Activated CD4-positive, alpha-beta T cell treated with anti-CD3 and anti-CD28 coated beads, Interleukin-2, amount 50 U/mL, for 16 hours (primary cell): ENCODE measurements around the gene SLC25A22.

Experiments
- DNase-seq: peaks from one replicate; pipeline ENCODE4 v3.0.0-alpha.2; 2020

The SLC25A22 gene

DNA sequence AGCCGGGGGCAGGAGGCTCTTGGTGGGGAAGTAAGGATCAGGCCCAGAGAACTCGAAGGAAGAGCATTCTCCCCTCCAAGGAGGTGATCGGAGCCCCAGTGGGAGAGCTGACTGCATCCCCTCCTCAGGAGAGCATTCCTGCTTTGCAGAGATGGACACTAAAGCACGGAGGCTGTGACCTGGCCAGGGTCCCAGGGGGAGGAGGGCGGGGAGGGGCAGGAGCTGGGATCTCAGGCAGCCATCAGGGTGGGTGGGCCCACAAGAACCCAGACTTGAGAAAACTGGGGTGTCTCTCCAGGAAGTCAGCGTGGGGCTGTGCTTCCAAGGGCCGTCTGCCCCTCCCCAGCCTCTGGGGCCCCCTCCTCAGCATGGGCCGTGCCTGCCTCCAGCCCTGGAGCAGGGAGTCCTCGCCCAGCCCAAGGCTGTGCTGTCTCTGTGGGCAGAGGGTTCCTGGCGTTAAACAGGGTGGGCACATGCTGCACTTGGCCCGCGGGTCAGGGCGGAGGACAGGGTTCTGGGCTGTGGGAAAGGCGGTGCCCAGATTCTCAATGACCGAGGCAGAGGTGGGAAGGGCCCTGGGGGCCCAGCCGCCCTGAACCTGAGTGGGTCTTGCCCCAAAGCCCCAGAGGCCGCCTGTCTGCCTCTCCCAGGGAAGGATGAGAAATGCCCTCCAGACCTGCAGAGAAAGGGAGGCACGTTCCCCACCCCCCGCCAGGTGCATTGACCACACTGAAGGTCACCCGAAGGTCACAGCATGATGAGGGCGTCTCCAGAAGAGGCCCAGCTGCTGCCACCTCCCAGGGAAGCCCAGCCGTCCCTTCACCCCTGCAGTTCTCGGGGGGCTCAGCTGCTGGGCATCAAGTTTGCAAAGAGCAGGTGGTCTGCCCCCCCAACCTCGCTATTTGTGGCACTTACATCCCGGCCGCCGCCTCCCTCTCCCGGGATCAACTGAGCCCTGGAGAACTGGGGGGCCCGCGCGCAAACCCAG is 8.8 kb downstream of the SLC25A22 start:
- no peak for DNase-seq

DNA sequence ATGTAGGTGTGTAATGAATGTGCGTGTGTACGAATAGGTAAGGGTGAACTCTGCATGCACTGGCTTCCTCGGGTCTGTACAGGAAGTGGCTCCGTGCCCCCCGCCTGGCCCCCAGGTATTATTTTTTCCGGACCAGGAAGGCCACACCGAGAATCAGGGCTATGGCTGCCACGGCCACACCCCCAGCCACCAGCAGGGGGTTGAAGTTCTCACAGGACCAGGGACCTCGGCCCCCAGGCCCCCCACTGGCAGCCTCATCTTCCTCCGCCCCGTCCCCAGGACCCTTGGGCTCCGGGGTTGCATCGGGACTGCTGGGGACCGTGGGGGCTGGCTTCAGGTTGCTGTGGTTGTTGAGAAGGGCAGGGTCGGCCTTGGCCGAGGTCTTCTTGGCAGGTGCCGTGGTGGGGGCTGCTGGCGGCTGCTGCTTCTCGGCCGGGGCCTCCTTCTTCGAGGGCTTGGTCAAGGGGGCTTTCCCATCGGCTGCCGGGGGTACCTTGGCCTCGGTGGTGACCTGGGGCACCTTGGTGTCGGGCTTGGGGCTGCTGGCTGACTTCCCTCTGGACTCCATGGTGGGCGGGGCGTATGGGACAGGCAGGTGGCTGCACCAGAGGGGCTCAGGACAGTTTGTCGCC is 10.0 kb downstream of the SLC25A22 start:
- no peak for DNase-seq

GRCh38 chr11:787084-787675 is 10.9 kb downstream of the SLC25A22 start:
- DNase-seq: no peak

GRCh38 chr11:786235-787083 is 11.6 kb downstream of the SLC25A22 start:
- no peak for DNase-seq

DNA sequence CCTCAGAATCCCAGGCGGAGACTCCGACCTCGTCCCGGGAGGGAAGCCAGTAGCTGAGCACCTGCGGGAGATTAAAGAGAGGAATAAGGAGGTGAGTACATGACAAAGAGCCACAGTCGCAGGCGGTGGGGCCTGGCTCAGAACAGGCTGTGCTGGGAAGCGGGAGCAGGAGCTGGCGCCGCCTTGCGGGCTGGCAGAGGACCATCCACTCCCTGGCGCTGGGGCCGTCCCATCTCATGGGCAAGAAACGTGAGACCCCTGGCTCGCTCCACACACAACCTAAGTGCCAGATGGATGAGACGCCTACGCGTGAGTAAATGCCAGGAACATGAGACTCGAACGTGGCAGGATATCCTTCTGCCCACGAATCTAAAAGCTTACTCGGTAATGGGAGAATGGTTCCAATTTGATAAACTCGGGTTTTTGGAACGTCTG is 14.5 kb downstream of the SLC25A22 start:
- no peak for DNase-seq

- no peak for DNase-seq
These were observed 15.6 kb downstream of the SLC25A22 start for GRCh38 chr11:782264-783174.

DNA sequence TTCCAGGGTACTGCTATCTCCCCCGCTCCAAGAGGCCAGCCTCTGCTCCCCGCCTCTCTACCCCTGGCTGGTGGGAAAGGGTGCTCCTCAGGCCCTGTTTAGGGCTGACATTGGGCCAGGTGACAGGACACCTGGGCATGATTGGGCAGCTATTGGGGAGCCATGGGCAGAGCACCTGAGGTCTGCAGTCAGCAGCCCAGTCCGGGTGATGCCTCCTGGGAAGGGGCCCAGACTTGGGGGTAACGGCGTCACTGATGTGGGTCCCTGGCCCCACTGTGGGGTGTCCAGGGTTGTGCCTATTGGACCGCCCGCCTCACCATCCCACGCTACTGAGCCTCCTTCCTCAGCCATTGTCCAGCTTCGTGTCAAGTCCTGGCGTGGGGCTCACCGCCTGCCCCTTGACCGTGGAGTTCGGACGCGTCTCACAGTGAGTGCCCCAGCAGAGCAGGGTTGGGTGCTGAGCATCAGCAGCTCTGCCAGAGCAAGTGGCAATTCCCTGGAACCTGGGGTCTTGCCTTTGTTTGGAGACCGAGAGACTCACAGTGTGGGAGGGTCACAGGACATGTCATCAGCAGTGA is 18.0 kb downstream of the SLC25A22 start:
- no peak for DNase-seq

DNA sequence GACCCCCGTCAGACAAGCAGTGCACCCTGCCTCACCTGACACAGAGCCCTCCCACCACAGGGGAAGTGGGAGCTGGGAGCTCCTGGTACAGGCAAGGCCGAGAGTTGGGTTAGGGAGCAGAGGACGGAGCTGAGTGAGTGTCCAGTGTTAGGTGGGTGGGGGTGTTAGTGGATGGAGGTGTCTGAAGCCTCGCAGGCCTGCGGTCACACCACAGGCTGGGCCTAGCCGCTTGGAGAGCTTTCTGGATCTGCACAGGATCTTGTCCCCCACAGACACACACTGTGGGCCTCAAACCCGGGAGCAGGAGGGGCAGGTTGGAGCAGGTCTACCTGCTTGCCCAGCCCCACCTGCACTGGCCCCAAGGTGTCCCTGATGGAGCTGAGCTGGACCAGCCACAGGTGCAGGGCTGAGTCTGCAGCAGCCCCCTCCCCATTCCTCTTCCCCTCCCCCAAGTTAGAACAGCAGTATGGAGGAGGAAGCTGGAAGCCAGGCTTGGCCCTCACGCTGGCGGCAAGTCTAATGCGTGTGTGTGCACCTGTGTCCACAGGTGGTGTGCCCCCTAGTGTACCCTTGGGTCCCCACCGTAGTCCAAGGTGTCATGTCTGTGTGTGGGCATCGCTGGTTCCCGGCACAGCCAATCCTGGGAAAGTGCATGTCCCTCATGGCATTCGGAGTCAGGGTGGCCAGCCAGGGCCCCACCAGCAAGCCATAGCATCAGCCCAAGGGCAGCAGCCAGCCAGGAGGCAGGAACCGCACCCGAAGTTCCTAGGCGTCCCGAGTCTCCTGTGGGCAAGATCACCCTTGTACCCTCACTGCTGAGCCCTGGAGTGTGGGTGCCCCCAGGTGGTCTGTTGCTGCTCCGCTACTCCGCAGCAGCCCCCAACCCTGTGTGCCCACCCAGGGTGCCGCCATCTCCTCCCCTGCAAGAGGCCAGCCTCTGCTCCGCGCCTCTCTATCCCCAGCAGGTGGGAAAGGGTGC is 18.8 kb downstream of the SLC25A22 start:
- no peak for DNase-seq

DNA sequence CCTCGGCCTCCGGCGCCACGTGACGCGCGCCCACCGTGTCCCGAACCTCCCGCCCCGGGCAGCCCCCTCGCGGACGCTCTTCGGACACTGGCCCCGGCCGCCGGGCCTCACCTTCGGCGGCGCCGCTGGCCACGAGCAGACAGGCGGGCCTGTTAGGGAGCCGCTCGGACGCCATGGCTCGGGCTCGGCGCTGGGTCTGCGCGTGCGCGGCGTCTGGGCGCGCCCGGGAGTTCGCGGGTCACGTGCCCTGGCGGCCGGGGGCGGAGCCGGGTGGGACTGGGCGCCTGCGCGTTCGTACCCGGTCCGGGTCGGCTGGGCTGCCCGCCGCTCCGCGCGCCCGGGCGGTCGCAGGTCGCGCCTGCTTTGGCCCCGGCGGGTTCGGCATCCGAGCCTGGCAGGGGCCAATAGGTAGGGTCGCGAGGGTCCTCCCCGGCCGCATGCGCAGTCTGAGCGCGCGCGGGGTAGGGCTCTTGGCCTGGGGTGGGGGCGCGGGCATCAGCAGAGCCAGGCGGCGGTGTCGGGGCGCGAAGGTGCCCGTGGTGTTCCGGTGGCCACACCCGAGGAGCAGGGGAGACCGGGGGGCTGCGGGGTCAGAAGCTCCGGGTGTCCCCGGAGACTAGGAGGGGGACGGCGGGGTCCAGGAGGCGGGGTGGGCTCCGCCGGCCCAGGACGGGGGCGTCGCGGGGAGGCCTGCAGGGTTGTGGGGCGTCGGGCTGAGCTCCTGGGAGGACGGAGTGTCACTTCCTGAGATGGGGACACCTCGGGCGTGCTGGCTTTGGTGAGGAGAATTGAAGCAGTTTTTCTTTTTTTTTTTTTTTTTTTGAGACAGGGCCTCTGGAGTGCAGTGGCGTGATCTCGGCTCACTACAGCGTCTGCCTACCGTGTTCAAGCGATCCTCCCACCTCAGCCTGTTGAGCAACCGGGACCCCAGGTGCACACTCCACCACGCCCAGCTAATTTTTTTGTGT is 20.5 kb downstream of the SLC25A22 start, which contains the start of gene GATD1:
TSS of gene GATD1 (minus strand) at position 200 of the 968 bp plus-strand sequence. CDS start at position 175, 25 bp downstream.
- DNase-seq: peak; percentile 95

- peak; percentile 32 for DNase-seq
These were observed 21.4 kb downstream of the SLC25A22 start for GRCh38 chr11:776561-777287.

- DNase-seq: no peak
These were observed 21.9 kb downstream of the SLC25A22 start for GRCh38 chr11:776263-776560.

DNA sequence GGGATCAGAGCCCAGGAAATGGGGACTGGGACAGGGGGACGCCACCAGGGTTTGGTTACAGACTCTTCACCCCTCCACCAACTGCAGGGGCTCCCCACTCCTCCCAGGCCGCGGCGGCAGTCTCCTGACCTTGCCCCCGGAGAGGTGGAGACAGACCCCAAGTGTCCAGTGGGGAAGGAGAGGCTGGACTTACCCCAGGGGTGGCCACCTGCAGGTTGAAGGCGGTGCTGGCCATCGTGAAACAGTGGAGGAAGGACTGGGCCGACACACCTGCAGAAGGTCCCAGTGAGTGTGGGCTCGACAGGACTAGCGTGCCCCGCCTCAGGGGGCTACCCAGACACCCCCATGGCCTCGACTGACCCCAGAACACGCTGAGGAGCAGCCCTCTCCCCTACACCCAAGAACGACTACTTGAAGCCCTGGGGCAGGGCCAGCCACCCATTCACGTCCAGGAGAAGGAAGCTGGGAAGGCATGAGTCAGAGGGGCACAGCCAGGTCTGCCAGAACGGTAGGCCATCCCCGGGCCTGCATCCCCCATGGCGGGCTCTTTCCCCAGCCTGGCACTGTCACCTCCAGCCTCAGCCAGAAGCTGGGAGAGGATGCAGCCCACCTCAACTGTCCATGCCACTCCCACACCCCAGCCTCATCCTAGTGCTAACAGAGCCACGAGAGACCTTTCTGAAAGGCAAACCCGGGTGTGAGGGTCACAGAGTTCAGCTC is 23.0 kb downstream of the SLC25A22 start:
- DNase-seq: no peak

- DNase-seq: no peak
These were observed 24.3 kb downstream of the SLC25A22 start for GRCh38 chr11:773830-774229.

GRCh38 chr11:773425-773824 is 24.7 kb downstream of the SLC25A22 start:
- DNase-seq: no peak

DNA sequence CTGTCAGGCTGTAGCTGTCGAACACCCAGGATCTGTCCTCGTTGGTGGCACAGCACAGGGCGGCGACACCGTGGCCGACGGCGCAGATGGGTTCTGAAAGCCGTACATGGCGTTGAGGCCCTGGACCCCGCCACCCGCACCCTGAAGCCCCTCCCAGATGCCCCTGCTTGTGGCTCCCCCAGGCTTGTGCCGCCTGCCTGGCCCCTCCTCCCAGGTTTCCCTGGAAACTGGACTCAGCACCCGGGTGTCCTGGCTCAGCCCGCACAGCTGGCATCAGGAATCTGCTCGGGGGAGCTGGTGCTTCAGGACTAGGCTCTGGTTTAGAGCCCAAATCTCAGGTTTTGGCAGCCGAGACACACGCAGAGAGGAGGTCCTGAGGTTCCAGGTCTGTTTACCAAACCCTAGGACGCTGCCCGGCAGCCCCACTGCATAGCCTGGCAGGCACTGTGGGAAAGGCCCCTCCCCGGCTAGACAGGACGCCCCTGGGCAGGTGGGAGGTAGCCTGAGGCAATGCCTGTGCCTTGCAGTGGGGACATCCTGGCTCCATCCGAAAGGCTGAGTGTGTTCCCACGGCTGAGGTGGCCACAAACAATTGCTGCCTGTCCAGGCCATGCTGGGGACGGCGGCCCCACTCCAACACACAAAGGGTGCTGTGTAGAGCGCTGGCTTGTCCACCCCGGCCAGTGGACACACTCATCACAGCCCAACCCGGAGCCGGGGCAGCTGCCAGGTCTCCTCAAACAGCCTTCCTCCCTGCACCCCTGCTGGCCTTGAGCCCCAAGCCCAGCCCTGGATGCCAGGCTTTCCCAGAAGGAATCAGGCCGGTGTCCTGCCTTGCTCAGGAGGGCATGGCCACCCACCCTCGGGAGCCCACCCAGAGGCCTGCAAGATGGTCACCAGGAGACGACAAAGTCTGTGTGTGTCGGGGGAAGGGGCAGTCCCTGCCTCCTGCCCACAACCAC is 25.4 kb downstream of the SLC25A22 start:
- no peak for DNase-seq

GRCh38 chr11:771617-772204 is 26.4 kb downstream of the SLC25A22 start:
- no peak for DNase-seq
